ENCODE data around the gene GNAQ. TPM values are rescaled to one million over a fixed set of nuclear protein-coding genes. Genes with fewer than 3 reads are reported as not detected.
A peak's percentile ranks its signal among the peaks of the same experiment; 100 is the strongest.

Gene GNAQ
- total and polyA plus RNA-seq, 2 donors from 2014 or later, result 16.2 to 83.4 TPM

- TF ChIP-seq CTCF (IDR thresholded peaks at IDR 0.05; ENCODE audit: borderline replicate concordance, extremely low read depth, insufficient read depth), result no peak
- Histone ChIP-seq H3K9ac (ENCODE audit: low read length in 3 of 3) (no peak overlapping the region), H3K9me3 (ENCODE audit: control insufficient read depth in 2 of 3, insufficient read depth in 1 of 3, low read length in 3 of 3) (no peaks in the 10 kb centered on the region), H3K4me3 (ENCODE audit: low read length in 3 of 3) (no peak overlapping the region), H3K4me1 (ENCODE audit: control insufficient read depth in 2 of 3, insufficient read depth in 2 of 3, low read depth in 1 of 3, low read length in 3 of 3) (no peaks in the 10 kb centered on the region), H3K36me3 (ENCODE audit: control insufficient read depth in 2 of 3, insufficient read depth in 3 of 3, low read length in 3 of 3) (no peaks in the 10 kb centered on the region), H3K27ac (ENCODE audit: low read depth in 2 of 2, low read length in 2 of 2) (no peak overlapping the region), H3K27me3 (ENCODE audit: control insufficient read depth, insufficient read depth, low read length) (no peaks in the 10 kb centered on the region)
- intact Hi-C loops (cut with DNase I), result no loop called here
- DNase-seq (no peak), FAIRE-seq (no peak)
Measured at GRCh38 chr9:78040726-78041125, 9.1 kb upstream of the GNAQ start.

- no peak overlapping the region for H3K4me3 ChIP-seq (ENCODE audit: low read length in 3 of 3)
- TF ChIP-seq CTCF (IDR thresholded peaks at IDR 0.05; ENCODE audit: borderline replicate concordance, extremely low read depth, insufficient read depth), result no peak
- no peaks in the 10 kb centered on the region for H3K27me3 ChIP-seq (ENCODE audit: control insufficient read depth, insufficient read depth, low read length)
- H3K4me1 ChIP-seq (ENCODE audit: control insufficient read depth in 2 of 3, insufficient read depth in 2 of 3, low read depth in 1 of 3, low read length in 3 of 3), result peaks cover 0 to 2% (median 0%) of the 10 kb centered on the region in 3 donors
- H3K9me3 ChIP-seq (ENCODE audit: control insufficient read depth in 2 of 3, insufficient read depth in 1 of 3, low read length in 3 of 3), result no peaks in the 10 kb centered on the region
- H3K9ac ChIP-seq (ENCODE audit: low read length in 3 of 3), result no peak overlapping the region
- no peaks in the 10 kb centered on the region for H3K36me3 ChIP-seq (ENCODE audit: control insufficient read depth in 2 of 3, insufficient read depth in 3 of 3, low read length in 3 of 3)
- intact Hi-C loops (cut with DNase I), result no loop called here
- FAIRE-seq (no peak), DNase-seq (peak in 3 of 5 donors; percentile 18 to 51 (median 50))
- no peak overlapping the region for H3K27ac ChIP-seq (ENCODE audit: low read depth in 2 of 2, low read length in 2 of 2)
Measured at GRCh38 chr9:78038620-78039300, 7.1 kb upstream of the GNAQ start.

- DNase-seq (peak in 4 of 5 donors; percentile 70 to 94 (median 81)), FAIRE-seq (peak; percentile 80)
- Histone ChIP-seq H3K9me3 (ENCODE audit: control insufficient read depth in 2 of 3, insufficient read depth in 1 of 3, low read length in 3 of 3) (no peaks in the 10 kb centered on the region), H3K9ac (ENCODE audit: low read length in 3 of 3) (no peak overlapping the region), H3K27me3 (ENCODE audit: control insufficient read depth, insufficient read depth, low read length) (no peaks in the 10 kb centered on the region), H3K4me3 (ENCODE audit: low read length in 3 of 3) (peak overlapping the region in 1 of 3 donors; percentile 25), H3K27ac (ENCODE audit: low read depth in 2 of 2, low read length in 2 of 2) (no peak overlapping the region), H3K4me1 (ENCODE audit: control insufficient read depth in 2 of 3, insufficient read depth in 2 of 3, low read depth in 1 of 3, low read length in 3 of 3) (peaks cover 0 to 5% (median 4%) of the 10 kb centered on the region in 3 donors), H3K36me3 (ENCODE audit: control insufficient read depth in 2 of 3, insufficient read depth in 3 of 3, low read length in 3 of 3) (no peaks in the 10 kb centered on the region)
- peak; percentile 95 for TF ChIP-seq CTCF (IDR thresholded peaks at IDR 0.05; ENCODE audit: borderline replicate concordance, extremely low read depth, insufficient read depth)
- intact Hi-C loops (cut with DNase I), result no loop called here
Measured at GRCh38 chr9:78035383-78035993, 3.9 kb upstream of the GNAQ start.
